PC-3 (cell line): ENCODE measurements around the gene CABP7. TPM values are rescaled to one million over a fixed set of nuclear protein-coding genes. Genes with fewer than 3 reads are reported as not detected.
A peak's percentile ranks its signal among the peaks of the same experiment; 100 is the strongest.

Experiments
- ATAC-seq: fragments of 200-7000 bp; cut with Tn5 transposase; 2 replicates; pipeline ENCODE4 v1.9.1; 2020; ENCODE audit warnings: mild to moderate bottlenecking, moderate library complexity
- BruUV-seq: library from RNA; stranded (reverse); fragments of 400-500 nt; replicated peaks from 2 replicates; lab custom pipeline; 2021; lab: Mats Ljungman, UMichigan
- CTCF ChIA-PET: fragments of 300-600 bp; sonication (Branson Sonifier 250); formaldehyde crosslinking; loops from one replicate; lab custom pipeline; 2022; ENCODE audit warnings: antibody characterized with exemption; lab: Charles Lee
- POLR2A ChIA-PET: fragments of 300-600 bp; sonication (Branson Sonifier 250); formaldehyde crosslinking; loops from one replicate; lab custom pipeline; 2022; ENCODE audit warnings: antibody characterized with exemption; ENCODE audit not compliant: unreplicated experiment; lab: Charles Lee
- DNase-seq: peaks from one replicate; pipeline ENCODE4 v3.0.0-alpha.2; 2015
- H2AFZ ChIP-seq: fragments of 300-600 bp; sonication (generic); 2 replicates; pipeline ENCODE4 v1.6.0; 2016; ENCODE audit warnings: antibody characterized with exemption, low read length
- H3F3A ChIP-seq: fragments of 300-600 bp; sonication (generic); one replicate; pipeline ENCODE4 v1.6.0; 2017; ENCODE audit warnings: antibody characterized with exemption, low read length, control low read depth, mild to moderate bottlenecking; ENCODE audit not compliant: unreplicated experiment
- H3K27ac ChIP-seq: fragments of 300-600 bp; sonication (generic); 2 replicates; pipeline ENCODE4 v1.5.1; 2016; ENCODE audit warnings: mild to moderate bottlenecking, low read length
- H3K27me3 ChIP-seq: fragments of 300-600 bp; sonication (generic); 2 replicates; pipeline ENCODE4 v1.6.1; 2016; ENCODE audit warnings: low read length, mixed read lengths
- H3K36me3 ChIP-seq: fragments of 300-600 bp; sonication (generic); 2 replicates; pipeline ENCODE4 v1.6.1; 2016; ENCODE audit warnings: low read depth, mixed run types, low read length, mixed read lengths
- H3K4me1 ChIP-seq: fragments of 300-600 bp; sonication (generic); 2 replicates; pipeline ENCODE4 v1.5.1; 2016; ENCODE audit warnings: low read length; ENCODE audit not compliant: insufficient read depth
- H3K4me2 ChIP-seq: fragments of 300-600 bp; sonication (generic); 2 replicates; pipeline ENCODE4 v1.6.0; 2016; ENCODE audit warnings: low read length
- H3K4me3 ChIP-seq: fragments of 300-600 bp; sonication (generic); 2 replicates; pipeline ENCODE4 v1.5.1; 2016; ENCODE audit warnings: mild to moderate bottlenecking, low read length, mixed read lengths
- H3K79me2 ChIP-seq: fragments of 300-600 bp; sonication (generic); 2 replicates; pipeline ENCODE4 v1.6.1; 2017; ENCODE audit warnings: low read length, mixed read lengths
- H3K9ac ChIP-seq: fragments of 300-600 bp; sonication (generic); 2 replicates; pipeline ENCODE4 v1.6.0; 2016; ENCODE audit warnings: mild to moderate bottlenecking, low read length
- H3K9me2 ChIP-seq: fragments of 300-600 bp; sonication (generic); replicated peaks from 2 replicates; pipeline ENCODE4 v1.6.1; 2016; ENCODE audit warnings: mixed run types, low read length, mixed read lengths
- H3K9me3 ChIP-seq: fragments of 300-600 bp; sonication (generic); 2 replicates; pipeline ENCODE4 v1.6.1; 2016; ENCODE audit warnings: low read length, mixed read lengths
- H4K20me1 ChIP-seq: fragments of 300-600 bp; sonication (generic); 2 replicates; pipeline ENCODE4 v1.6.1; 2016; ENCODE audit warnings: low read length, mixed read lengths
- CTCF ChIP-seq: fragments of 300-600 bp; sonication (generic); conservative IDR thresholded peaks from 2 replicates; pipeline ENCODE4 v1.5.1; 2017; ENCODE audit warnings: antibody characterized with exemption, low read depth, mild to moderate bottlenecking, low read length
- EZH2 ChIP-seq: fragments of 300-600 bp; sonication (generic); IDR thresholded peaks from one replicate; pipeline ENCODE4 v1.6.1; 2017; ENCODE audit warnings: antibody characterized with exemption, mild to moderate bottlenecking, low read length; ENCODE audit not compliant: unreplicated experiment
- EZH2phosphoT487 ChIP-seq: fragments of 300-600 bp; sonication (generic); IDR thresholded peaks from 2 replicates; pipeline ENCODE4 v1.6.1; 2018; ENCODE audit warnings: mild to moderate bottlenecking, antibody characterized with exemption, low read length, borderline replicate concordance
- intact Hi-C: fragments of 100-400 bp; cut with micrococcal nuclease; formaldehyde crosslinking; loops from 2 replicates; pipeline ENCODE4 v1.9.0; 2023
- total RNA-seq: library from RNA; depleted of rRNA; stranded (reverse); fragments of >200 nt; gene quantifications from 2 replicates; pipeline ENCODE4 v1.2.3, GENCODE V29; 2014

Gene CABP7
- total RNA-seq, 1 experiment from 2014 or later: 0.87 TPM

GRCh38 chr22:29773233-29773632 is 53.4 kb downstream of the CABP7 start:
- TF ChIP-seq EZH2phosphoT487: no peak
- TF ChIP-seq CTCF: no peak
- no peak for TF ChIP-seq EZH2
- H3K9ac ChIP-seq: no peak overlapping the region
- POLR2A ChIA-PET: interaction anchor here (0.6 kb wide), 2 partner anchors 11 to 412 kb away, joined by 3 to 10 read pairs; no protein-coding TSS in a partner anchor

GRCh38 chr22:29780220-29780619 is 60.4 kb downstream of the CABP7 start:
- H3K36me3 ChIP-seq: no peaks in the 10 kb centered on the region
- no TSS peak for BruUV-seq
- no peaks in the 10 kb centered on the region for H3K9me3 ChIP-seq
- CTCF ChIA-PET: interaction anchor here (0.6 kb wide), 1 partner anchor 48 kb away, joined by 3 read pairs; no protein-coding TSS in a partner anchor
- peaks cover 39% of the 10 kb centered on the region for H3K4me1 ChIP-seq
- intact Hi-C loops: no loop called here
- peak overlapping the region; percentile 50; the same call in 1 of the 2 replicates for H3K4me2 ChIP-seq
- H3F3A ChIP-seq: no peaks in the 10 kb centered on the region
- H3K9me2 ChIP-seq: no peaks in the 10 kb centered on the region
- no peaks in the 10 kb centered on the region for H4K20me1 ChIP-seq
- H3K27ac ChIP-seq: peak overlapping the region; percentile 64; the same call in 1 of the 2 replicates
- ATAC-seq (no peak), DNase-seq (no peak)
- no peaks in the 10 kb centered on the region for H3K27me3 ChIP-seq
- H3K79me2 ChIP-seq: no peaks in the 10 kb centered on the region
- no peak overlapping the region for H3K4me3 ChIP-seq
- no peak overlapping the region for H3K9ac ChIP-seq
- 0 out of 2 replicates have a peak overlapping the region, but pooled peaks have one; percentile 69 for H2AFZ ChIP-seq
- no peak for TF ChIP-seq EZH2phosphoT487
- TF ChIP-seq EZH2: no peak
- no peak for TF ChIP-seq CTCF
- POLR2A ChIA-PET: no interaction called here

More at GRCh38 chr22:29773233-29773632, 53.4 kb downstream of the CABP7 start:
- intact Hi-C loops: loop anchor here (10.0 kb wide), 1 partner anchor 62 kb away; the partner anchor contains the start of gene ASCC2
- H3K79me2 ChIP-seq: peaks cover 14% of the 10 kb centered on the region
- ATAC-seq (peak; percentile 94), DNase-seq (peak; percentile 80)
- H3K27me3 ChIP-seq: no peaks in the 10 kb centered on the region
- H4K20me1 ChIP-seq: no peaks in the 10 kb centered on the region
- H3K9me3 ChIP-seq: no peaks in the 10 kb centered on the region
- H3K4me3 ChIP-seq: no peak overlapping the region
- H3K4me1 ChIP-seq: peaks cover 12% of the 10 kb centered on the region
- H3K9me2 ChIP-seq: no peaks in the 10 kb centered on the region
- CTCF ChIA-PET: interaction anchor here (0.6 to 0.8 kb wide), 4 partner anchors 8 to 232 kb away, joined by 3 to 6 read pairs (median 6); no protein-coding TSS in a partner anchor
- H3K27ac ChIP-seq: peak overlapping the region; percentile 73
- H3F3A ChIP-seq: no peaks in the 10 kb centered on the region
- H3K36me3 ChIP-seq: peaks cover 5% of the 10 kb centered on the region
- peak overlapping the region; percentile 57; the same call in 1 of the 2 replicates for H3K4me2 ChIP-seq
- no TSS peak for BruUV-seq
- peak overlapping the region; percentile 50 for H2AFZ ChIP-seq
